Gastrocnemius medialis (tissue), 4 donors: ENCODE results near the gene VTI1A.

Experiments
- POLR2A ChIP-seq, 2 donors: fragments of 450-650 bp; IDR thresholded peaks; one replicate each; pipeline ENCODE4 v1.6.1; 2017; ENCODE audit warnings: antibody characterized with exemption in 2 of 2, mild to moderate bottlenecking in 2 of 2, moderate library complexity in 2 of 2
- TF ChIP-seq, protein P1 (sequence below), 5 experiments: fragments of 450-650 bp in 3 of 5; fragments of 200-600 bp in 2 of 5; sonication (generic) in 2 of 5; IDR thresholded peaks in 4 of 5; conservative IDR thresholded peaks in 1 of 5; 1 replicate in 4 of 5; 2 replicates in 1 of 5; pipeline ENCODE4 v1.5.1; 2016 to 2019; ENCODE audit warnings: antibody characterized with exemption in 5 of 5, mild to moderate bottlenecking in 3 of 5, moderate library complexity in 3 of 5

DNA sequence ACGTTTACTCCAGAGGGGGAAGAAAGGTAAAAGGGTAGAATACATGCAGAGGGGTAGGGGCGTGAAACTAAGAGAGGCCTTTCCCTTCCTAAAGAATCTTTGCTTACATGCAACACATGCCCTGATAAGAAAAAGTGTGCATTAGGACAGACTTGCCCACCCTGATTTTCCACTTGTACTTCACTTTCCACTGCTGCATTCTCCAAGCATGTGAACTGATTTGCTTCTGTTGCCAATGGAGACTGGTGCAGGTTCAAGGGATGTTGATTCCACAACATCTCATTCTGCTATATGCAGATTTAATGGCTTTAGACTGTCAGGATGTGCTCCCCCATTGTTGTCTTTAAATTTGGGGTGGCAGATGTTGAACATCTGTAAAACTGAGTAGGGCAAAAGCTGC is 265.5 kb downstream of the VTI1A start:
- TF ChIP-seq, protein P1, sequence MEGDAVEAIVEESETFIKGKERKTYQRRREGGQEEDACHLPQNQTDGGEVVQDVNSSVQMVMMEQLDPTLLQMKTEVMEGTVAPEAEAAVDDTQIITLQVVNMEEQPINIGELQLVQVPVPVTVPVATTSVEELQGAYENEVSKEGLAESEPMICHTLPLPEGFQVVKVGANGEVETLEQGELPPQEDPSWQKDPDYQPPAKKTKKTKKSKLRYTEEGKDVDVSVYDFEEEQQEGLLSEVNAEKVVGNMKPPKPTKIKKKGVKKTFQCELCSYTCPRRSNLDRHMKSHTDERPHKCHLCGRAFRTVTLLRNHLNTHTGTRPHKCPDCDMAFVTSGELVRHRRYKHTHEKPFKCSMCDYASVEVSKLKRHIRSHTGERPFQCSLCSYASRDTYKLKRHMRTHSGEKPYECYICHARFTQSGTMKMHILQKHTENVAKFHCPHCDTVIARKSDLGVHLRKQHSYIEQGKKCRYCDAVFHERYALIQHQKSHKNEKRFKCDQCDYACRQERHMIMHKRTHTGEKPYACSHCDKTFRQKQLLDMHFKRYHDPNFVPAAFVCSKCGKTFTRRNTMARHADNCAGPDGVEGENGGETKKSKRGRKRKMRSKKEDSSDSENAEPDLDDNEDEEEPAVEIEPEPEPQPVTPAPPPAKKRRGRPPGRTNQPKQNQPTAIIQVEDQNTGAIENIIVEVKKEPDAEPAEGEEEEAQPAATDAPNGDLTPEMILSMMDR (IDR thresholded peaks at IDR 0.05 in 4 of 5, conservative IDR thresholded peaks at IDR 0.05 in 1 of 5): no peak
- TF ChIP-seq POLR2A (IDR thresholded peaks at IDR 0.05): no peak
